Chondrocyte (in vitro differentiated cells): Measurements from ENCODE around the gene CRIM1. TPM values are rescaled to one million over a fixed set of nuclear protein-coding genes. Genes with fewer than 3 reads are reported as not detected.

Source experiments
- DNase-seq: peaks from one replicate; pipeline ENCODE4 v3.0.0; 2021; ENCODE audit warnings: mixed read lengths, low spot score
- H3K27ac Mint-ChIP-seq: one replicate; pipeline ENCODE4 v1.8.0; 2021; ENCODE audit warnings: mild to moderate bottlenecking, moderate library complexity, mixed read lengths; ENCODE audit not compliant: unreplicated experiment
- H3K27me3 Mint-ChIP-seq: 2 replicates; pipeline ENCODE4 v1.8.0; 2021; ENCODE audit warnings: low read depth, mixed read lengths
- H3K36me3 Mint-ChIP-seq: 2 replicates; pipeline ENCODE4 v1.8.0; 2021; ENCODE audit warnings: low read depth, mixed read lengths
- H3K4me1 Mint-ChIP-seq: 2 replicates; pipeline ENCODE4 v1.8.0; 2021; ENCODE audit warnings: low read depth, mild to moderate bottlenecking, mixed read lengths
- H3K4me3 Mint-ChIP-seq: one replicate; pipeline ENCODE4 v1.8.0; 2021; ENCODE audit warnings: mild to moderate bottlenecking, moderate library complexity, mixed read lengths; ENCODE audit not compliant: unreplicated experiment
- H3K9me3 Mint-ChIP-seq: 2 replicates; pipeline ENCODE4 v1.8.0; 2021; ENCODE audit warnings: low read depth, mixed read lengths
- CTCF ChIP-seq: fragments of 200-600 bp; sonication (generic); IDR thresholded peaks from 2 replicates; pipeline ENCODE4 v1.5.0; 2021; ENCODE audit warnings: antibody characterized with exemption, mild to moderate bottlenecking, moderate library complexity
- total RNA-seq: library from RNA; stranded (reverse); gene quantifications from 3 replicates; pipeline ENCODE4 v1.2.1, GENCODE V29; 2021

The CRIM1 gene
- total RNA-seq, 1 donor from 2014 or later: 194 TPM

DNA sequence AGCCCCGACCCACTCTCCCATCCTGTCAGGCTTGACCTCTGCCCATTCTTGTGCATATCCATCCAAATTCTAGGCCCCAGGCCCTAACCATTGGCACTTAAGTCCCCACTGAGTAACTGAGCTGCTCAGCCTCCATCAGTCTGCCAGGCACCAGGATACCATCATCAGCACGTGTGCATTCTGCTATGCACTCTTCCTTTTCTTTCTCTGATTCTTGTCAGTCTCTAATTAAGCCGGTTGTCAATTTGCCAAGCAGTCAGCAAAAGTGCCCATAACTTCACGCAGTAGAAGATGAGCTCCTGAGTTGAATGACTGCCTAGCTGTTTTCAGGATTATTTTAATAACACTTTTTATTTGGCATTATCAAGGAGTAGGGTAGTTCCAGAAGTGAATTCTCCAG, 135.2 kb downstream of the CRIM1 start:
- TF ChIP-seq CTCF: no peak
- peaks cover 89% of the 10 kb centered on the region for H3K4me1 Mint-ChIP-seq
- H3K36me3 Mint-ChIP-seq: peaks cover 10% of the 10 kb centered on the region
- DNase-seq: no peak
- no peaks in the 10 kb centered on the region for H3K27me3 Mint-ChIP-seq
- H3K4me3 Mint-ChIP-seq: no peak overlapping the region
- no peaks in the 10 kb centered on the region for H3K9me3 Mint-ChIP-seq
- peak overlapping the region; percentile 94 for H3K27ac Mint-ChIP-seq

GRCh38 chr2:36492216-36492945, 136.8 kb downstream of the CRIM1 start:
- no peaks in the 10 kb centered on the region for H3K9me3 Mint-ChIP-seq
- no peak overlapping the region for H3K4me3 Mint-ChIP-seq
- no peaks in the 10 kb centered on the region for H3K27me3 Mint-ChIP-seq
- peak overlapping the region; percentile 94 for H3K27ac Mint-ChIP-seq
- H3K4me1 Mint-ChIP-seq: peaks cover 79% of the 10 kb centered on the region
- peak; percentile 20 for TF ChIP-seq CTCF
- no peak for DNase-seq
- peaks cover 11% of the 10 kb centered on the region for H3K36me3 Mint-ChIP-seq

- H3K27me3 Mint-ChIP-seq: no peaks in the 10 kb centered on the region
- no peak for DNase-seq
Observed at GRCh38 chr2:36493306-36493705, 137.7 kb downstream of the CRIM1 start.

DNA sequence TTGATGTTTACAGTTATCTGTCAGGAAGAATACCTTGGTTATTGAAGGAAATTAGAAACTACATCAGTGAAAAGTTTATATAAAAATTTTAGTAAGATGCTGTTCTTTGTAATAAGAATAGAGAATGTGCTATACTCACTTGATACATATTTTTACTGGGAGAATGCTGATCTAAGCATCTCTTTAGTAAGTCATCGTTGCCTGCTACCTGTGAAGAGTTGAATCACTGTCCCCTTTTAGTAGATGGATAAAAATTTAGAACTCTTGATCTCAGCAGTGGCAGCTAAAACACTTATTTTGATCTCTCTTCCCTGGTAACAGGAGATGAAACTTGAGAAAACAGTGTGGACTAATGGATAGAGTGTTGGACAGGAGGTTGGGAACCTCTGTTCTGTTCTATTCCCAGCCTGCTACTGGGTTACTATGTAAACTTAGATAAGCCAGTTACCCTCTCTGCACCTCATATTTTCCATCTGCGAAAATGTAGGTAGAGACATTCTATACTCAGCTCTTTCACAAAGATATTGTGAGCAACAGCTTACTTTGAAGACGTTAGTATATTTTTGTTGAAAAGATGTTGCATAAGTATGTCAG, 142.1 kb downstream of the CRIM1 start:
- DNase-seq: no peak
- H3K4me1 Mint-ChIP-seq: peaks cover 35% of the 10 kb centered on the region
- no peaks in the 10 kb centered on the region for H3K9me3 Mint-ChIP-seq
- no peak overlapping the region for H3K4me3 Mint-ChIP-seq
- no peaks in the 10 kb centered on the region for H3K27me3 Mint-ChIP-seq
- no peak for TF ChIP-seq CTCF
- H3K27ac Mint-ChIP-seq: peak overlapping the region; percentile 38
- peaks cover 15% of the 10 kb centered on the region for H3K36me3 Mint-ChIP-seq

More at GRCh38 chr2:36493306-36493705, 137.7 kb downstream of the CRIM1 start:
- peak overlapping the region; percentile 94 for H3K27ac Mint-ChIP-seq
- peaks cover 78% of the 10 kb centered on the region for H3K4me1 Mint-ChIP-seq
- peaks cover 11% of the 10 kb centered on the region for H3K36me3 Mint-ChIP-seq
- no peaks in the 10 kb centered on the region for H3K9me3 Mint-ChIP-seq
- TF ChIP-seq CTCF: no peak
- no peak overlapping the region for H3K4me3 Mint-ChIP-seq

DNA sequence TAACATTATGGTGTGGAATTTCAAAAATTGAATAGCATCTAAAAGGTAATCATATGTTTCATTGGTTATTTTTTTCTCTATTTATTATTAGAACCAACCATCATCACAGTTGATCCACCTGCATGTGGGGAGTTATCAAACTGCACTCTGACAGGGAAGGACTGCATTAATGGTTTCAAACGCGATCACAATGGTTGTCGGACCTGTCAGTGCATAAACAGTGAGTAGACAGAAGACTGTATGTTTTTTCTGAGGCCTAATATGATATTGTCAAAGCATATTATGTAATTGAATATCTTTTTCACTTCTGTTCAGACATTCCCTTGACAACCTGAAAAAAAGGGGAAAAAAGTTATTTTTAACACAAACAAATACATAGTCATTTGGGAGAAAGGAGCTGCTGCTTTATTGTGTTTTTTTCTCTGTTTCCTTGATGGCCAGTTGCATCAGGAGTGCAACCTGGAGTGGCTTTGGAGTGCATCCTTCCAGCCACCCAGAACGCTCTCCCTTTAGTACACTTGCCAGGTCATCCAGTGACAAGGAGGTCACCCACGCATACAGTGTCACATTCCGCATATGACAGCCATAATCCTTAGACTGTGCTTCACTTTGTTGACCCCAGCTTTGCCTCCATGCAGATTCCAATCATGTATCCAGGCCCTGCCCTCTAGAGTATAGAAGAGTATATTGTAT, 143.7 kb downstream of the CRIM1 start:
- peak overlapping the region; percentile 38 for H3K27ac Mint-ChIP-seq
- H3K9me3 Mint-ChIP-seq: no peaks in the 10 kb centered on the region
- no peak overlapping the region for H3K4me3 Mint-ChIP-seq
- H3K4me1 Mint-ChIP-seq: peaks cover 22% of the 10 kb centered on the region
- peaks cover 20% of the 10 kb centered on the region for H3K36me3 Mint-ChIP-seq
- no peak for DNase-seq
- peak; percentile 29 for TF ChIP-seq CTCF
- no peaks in the 10 kb centered on the region for H3K27me3 Mint-ChIP-seq
